Measurements from ENCODE around the gene LRRTM4. TPM values are rescaled to one million over a fixed set of nuclear protein-coding genes. Genes with fewer than 3 reads are reported as not detected.

Gene LRRTM4
- total RNA-seq, 1 donor from 2014 or later = not detected

DNA sequence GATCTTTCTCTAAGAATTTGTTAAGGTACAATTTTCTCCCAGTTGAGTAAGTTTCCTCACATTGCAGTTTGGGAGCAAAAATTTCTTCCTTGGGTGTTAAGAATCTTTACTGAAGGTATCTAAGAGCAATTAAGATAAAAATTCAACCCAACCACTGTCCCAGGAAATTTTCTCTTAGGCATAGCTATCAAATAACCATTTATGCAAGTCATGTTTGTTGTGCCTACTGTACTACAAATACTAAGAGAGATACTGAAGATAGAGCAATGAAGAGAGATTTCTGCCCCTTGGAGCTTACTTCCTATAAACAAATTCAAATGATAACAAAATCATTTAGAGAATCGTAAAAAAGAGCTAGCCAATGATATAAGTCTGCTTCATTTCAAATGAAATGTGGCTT is 402.8 kb downstream of the LRRTM4 start:
- H3K27ac Mint-ChIP-seq (ENCODE audit: unreplicated experiment) = no peak overlapping the region
- H3K27me3 Mint-ChIP-seq (ENCODE audit: unreplicated experiment) = no peaks in the 10 kb centered on the region

DNA sequence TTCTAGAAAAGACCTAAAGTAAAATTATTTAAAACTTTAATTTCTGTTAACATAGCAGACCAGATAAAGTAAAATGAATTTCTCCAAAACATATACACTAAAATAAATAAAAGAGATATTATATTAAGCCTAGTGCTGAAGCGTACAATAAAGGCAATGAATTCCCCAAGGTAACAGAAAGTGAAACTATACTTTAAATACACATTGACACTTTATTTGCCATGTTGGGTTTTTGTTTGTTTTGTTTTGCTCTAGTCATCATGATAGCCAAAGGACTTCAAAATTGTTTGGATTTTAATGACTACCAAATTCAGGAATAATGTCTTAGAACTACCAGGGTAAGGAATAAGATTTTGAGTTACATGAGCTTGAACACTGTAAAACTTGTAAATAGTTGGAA is 413.3 kb downstream of the LRRTM4 start:
- Mint-ChIP-seq H3K9me3 (ENCODE audit: unreplicated experiment) (peaks cover 6% of the 10 kb centered on the region), H3K36me3 (ENCODE audit: unreplicated experiment) (no peaks in the 10 kb centered on the region), H3K4me1 (ENCODE audit: unreplicated experiment) (no peaks in the 10 kb centered on the region), H3K27me3 (ENCODE audit: unreplicated experiment) (no peaks in the 10 kb centered on the region), H3K4me3 (ENCODE audit: unreplicated experiment) (no peak overlapping the region), H3K27ac (ENCODE audit: unreplicated experiment) (no peak overlapping the region)
- TF ChIP-seq, protein P1, sequence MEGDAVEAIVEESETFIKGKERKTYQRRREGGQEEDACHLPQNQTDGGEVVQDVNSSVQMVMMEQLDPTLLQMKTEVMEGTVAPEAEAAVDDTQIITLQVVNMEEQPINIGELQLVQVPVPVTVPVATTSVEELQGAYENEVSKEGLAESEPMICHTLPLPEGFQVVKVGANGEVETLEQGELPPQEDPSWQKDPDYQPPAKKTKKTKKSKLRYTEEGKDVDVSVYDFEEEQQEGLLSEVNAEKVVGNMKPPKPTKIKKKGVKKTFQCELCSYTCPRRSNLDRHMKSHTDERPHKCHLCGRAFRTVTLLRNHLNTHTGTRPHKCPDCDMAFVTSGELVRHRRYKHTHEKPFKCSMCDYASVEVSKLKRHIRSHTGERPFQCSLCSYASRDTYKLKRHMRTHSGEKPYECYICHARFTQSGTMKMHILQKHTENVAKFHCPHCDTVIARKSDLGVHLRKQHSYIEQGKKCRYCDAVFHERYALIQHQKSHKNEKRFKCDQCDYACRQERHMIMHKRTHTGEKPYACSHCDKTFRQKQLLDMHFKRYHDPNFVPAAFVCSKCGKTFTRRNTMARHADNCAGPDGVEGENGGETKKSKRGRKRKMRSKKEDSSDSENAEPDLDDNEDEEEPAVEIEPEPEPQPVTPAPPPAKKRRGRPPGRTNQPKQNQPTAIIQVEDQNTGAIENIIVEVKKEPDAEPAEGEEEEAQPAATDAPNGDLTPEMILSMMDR (IDR thresholded peaks at IDR 0.05) = no peak
- no peak for DNase-seq (ENCODE audit: extremely low spot score, unreplicated experiment)

More for the DNA sequence above, 402.8 kb downstream of the LRRTM4 start:
- Mint-ChIP-seq H3K4me1 (ENCODE audit: unreplicated experiment) (no peaks in the 10 kb centered on the region), H3K36me3 (ENCODE audit: unreplicated experiment) (no peaks in the 10 kb centered on the region), H3K9me3 (ENCODE audit: unreplicated experiment) (peaks cover 3% of the 10 kb centered on the region), H3K4me3 (ENCODE audit: unreplicated experiment) (no peak overlapping the region)
- TF ChIP-seq, protein P1 (IDR thresholded peaks at IDR 0.05) = no peak
- no peak for DNase-seq (ENCODE audit: extremely low spot score, unreplicated experiment)

DNA sequence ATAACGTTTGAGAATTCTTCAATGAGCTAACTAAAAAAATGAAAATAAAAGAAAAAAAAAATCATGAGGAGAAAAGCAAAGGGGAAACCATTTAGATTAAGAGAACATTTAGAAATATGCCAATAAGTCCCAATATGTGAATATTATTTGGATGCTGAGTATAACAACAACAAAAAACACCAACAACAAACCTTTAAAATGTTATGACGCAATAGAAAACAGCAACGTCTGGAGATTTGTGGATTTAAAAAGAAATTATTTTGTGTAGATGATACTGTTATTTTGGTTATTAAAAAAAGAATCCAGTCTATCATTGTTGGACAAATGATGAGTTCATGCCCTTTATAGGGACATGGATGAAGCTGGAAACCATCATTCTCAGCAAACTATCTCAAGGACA is 417.2 kb downstream of the LRRTM4 start:
- Mint-ChIP-seq H3K27me3 (ENCODE audit: unreplicated experiment) (no peaks in the 10 kb centered on the region), H3K4me1 (ENCODE audit: unreplicated experiment) (no peaks in the 10 kb centered on the region), H3K9me3 (ENCODE audit: unreplicated experiment) (peaks cover 1% of the 10 kb centered on the region), H3K27ac (ENCODE audit: unreplicated experiment) (no peak overlapping the region), H3K4me3 (ENCODE audit: unreplicated experiment) (no peak overlapping the region), H3K36me3 (ENCODE audit: unreplicated experiment) (no peaks in the 10 kb centered on the region)
- TF ChIP-seq, protein P1 (IDR thresholded peaks at IDR 0.05) = no peak
- DNase-seq (ENCODE audit: extremely low spot score, unreplicated experiment) = no peak

DNA sequence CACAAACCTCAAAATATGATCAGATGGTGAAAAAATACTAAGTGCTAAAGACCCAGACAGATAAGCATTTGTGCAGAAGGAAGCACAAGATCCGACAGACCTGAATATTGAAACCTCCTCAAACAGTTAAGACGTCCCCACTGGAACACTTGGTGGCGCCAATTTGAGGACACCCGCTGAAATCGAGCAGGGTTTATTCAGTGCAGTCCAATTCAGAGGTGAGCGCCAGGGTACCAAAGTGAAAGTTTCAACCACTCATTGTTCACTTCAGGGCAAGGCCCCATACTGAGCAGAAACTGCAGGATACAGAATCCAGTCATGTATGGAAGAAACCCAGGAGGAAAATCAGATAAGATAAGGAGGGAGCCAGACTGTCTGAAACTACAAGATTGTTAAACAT is 417.6 kb downstream of the LRRTM4 start:
- peaks cover 3% of the 10 kb centered on the region for H3K9me3 Mint-ChIP-seq (ENCODE audit: unreplicated experiment)
- H3K27me3 Mint-ChIP-seq (ENCODE audit: unreplicated experiment) = no peaks in the 10 kb centered on the region
- no peaks in the 10 kb centered on the region for H3K4me1 Mint-ChIP-seq (ENCODE audit: unreplicated experiment)

DNA sequence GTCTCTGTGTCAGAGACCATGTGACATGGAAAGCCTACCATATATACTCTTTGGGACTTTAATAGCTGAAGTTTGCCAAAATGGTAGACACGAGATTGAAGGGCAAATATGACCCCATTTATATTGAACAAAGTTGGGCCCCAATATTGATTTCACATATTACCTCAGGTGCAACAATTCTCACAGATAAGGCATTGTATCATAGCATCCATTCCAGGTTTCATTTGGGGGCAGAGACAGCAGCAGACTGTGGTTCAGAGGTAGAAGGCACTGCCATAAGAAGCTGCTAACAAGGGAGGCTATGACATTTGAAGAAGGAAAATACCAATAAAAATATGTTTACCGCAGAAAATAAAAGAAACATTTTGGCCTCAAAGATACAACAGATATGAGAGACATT is 419.2 kb downstream of the LRRTM4 start:
- Mint-ChIP-seq H3K4me1 (ENCODE audit: unreplicated experiment) (no peaks in the 10 kb centered on the region), H3K36me3 (ENCODE audit: unreplicated experiment) (no peaks in the 10 kb centered on the region), H3K4me3 (ENCODE audit: unreplicated experiment) (no peak overlapping the region), H3K9me3 (ENCODE audit: unreplicated experiment) (peaks cover 3% of the 10 kb centered on the region), H3K27ac (ENCODE audit: unreplicated experiment) (no peak overlapping the region), H3K27me3 (ENCODE audit: unreplicated experiment) (no peaks in the 10 kb centered on the region)
- TF ChIP-seq, protein P1 (IDR thresholded peaks at IDR 0.05) = no peak
- DNase-seq (ENCODE audit: extremely low spot score, unreplicated experiment) = no peak

More for the DNA sequence above, 417.6 kb downstream of the LRRTM4 start:
- Mint-ChIP-seq H3K4me3 (ENCODE audit: unreplicated experiment) (no peak overlapping the region), H3K36me3 (ENCODE audit: unreplicated experiment) (no peaks in the 10 kb centered on the region), H3K27ac (ENCODE audit: unreplicated experiment) (no peak overlapping the region)
- TF ChIP-seq, protein P1 (IDR thresholded peaks at IDR 0.05) = no peak
- DNase-seq (ENCODE audit: extremely low spot score, unreplicated experiment) = no peak

Measured in osteocyte (in vitro differentiated cells).